Activated T-cell treated with anti-CD3 and anti-CD28 coated beads, Interleukin-2, amount 50 U/mL, for 4 hours (primary cell): ENCODE data around the gene MMP27. TPM values are rescaled to one million over a fixed set of nuclear protein-coding genes. Genes with fewer than 3 reads are reported as not detected.

ENCODE experiments used
- ATAC-seq, 2 donors: fragments of 200-7000 bp; cut with Tn5 transposase; one replicate each; pipeline ENCODE4 v1.10.0; 2021
- DNase-seq: peaks from one replicate; pipeline ENCODE4 v3.0.0-alpha.2; 2020
- H3K27me3 Mint-ChIP-seq: one replicate; pipeline ENCODE4 v1.8.0; 2021; ENCODE audit warnings: low read depth, mixed read lengths
- H3K36me3 Mint-ChIP-seq: one replicate; pipeline ENCODE4 v1.8.0; 2022; ENCODE audit warnings: mixed read lengths; ENCODE audit not compliant: insufficient read depth
- H3K4me1 Mint-ChIP-seq: one replicate; pipeline ENCODE4 v1.8.0; 2021; ENCODE audit warnings: low read depth, mixed read lengths
- H3K4me3 Mint-ChIP-seq: one replicate; pipeline ENCODE4 v1.8.0; 2021; ENCODE audit warnings: mild to moderate bottlenecking, moderate library complexity, mixed read lengths
- H3K9me3 Mint-ChIP-seq: one replicate; pipeline ENCODE4 v1.8.0; 2021; ENCODE audit warnings: mixed read lengths
- total RNA-seq, 3 donors: library from RNA; stranded (reverse); gene quantifications; one replicate each; pipeline ENCODE4 v1.2.1, GENCODE V29; 2021

MMP27 gene
- total RNA-seq, 3 donors from 2014 or later, result not detected

- ATAC-seq, result no peak
- Mint-ChIP-seq H3K9me3 (no peaks in the 10 kb centered on the region), H3K4me1 (no peaks in the 10 kb centered on the region), H3K36me3 (no peaks in the 10 kb centered on the region), H3K4me3 (no peak overlapping the region), H3K27me3 (peaks cover 17% of the 10 kb centered on the region)
- DNase-seq, result no peak
Observed at GRCh38 chr11:102717280-102717679, 11.7 kb upstream of the MMP27 start.

GRCh38 chr11:102716527-102716926, 11.0 kb upstream of the MMP27 start:
- Mint-ChIP-seq H3K4me1 (no peaks in the 10 kb centered on the region), H3K27me3 (peaks cover 20% of the 10 kb centered on the region), H3K9me3 (no peaks in the 10 kb centered on the region), H3K36me3 (no peaks in the 10 kb centered on the region), H3K4me3 (no peak overlapping the region)
- DNase-seq (no peak), ATAC-seq (no peak)

GRCh38 chr11:102712137-102712536, 6.6 kb upstream of the MMP27 start:
- Mint-ChIP-seq H3K9me3 (no peaks in the 10 kb centered on the region), H3K4me1 (no peaks in the 10 kb centered on the region), H3K36me3 (no peaks in the 10 kb centered on the region), H3K27me3 (peaks cover 14% of the 10 kb centered on the region), H3K4me3 (no peak overlapping the region)
- DNase-seq (no peak), ATAC-seq (no peak)

GRCh38 chr11:102709201-102709945, 3.8 kb upstream of the MMP27 start:
- H3K9me3 Mint-ChIP-seq, result no peaks in the 10 kb centered on the region
- ATAC-seq (no peak), DNase-seq (no peak)
- H3K4me1 Mint-ChIP-seq, result no peaks in the 10 kb centered on the region
- H3K4me3 Mint-ChIP-seq, result no peak overlapping the region
- H3K36me3 Mint-ChIP-seq, result no peaks in the 10 kb centered on the region
- H3K27me3 Mint-ChIP-seq, result peaks cover 12% of the 10 kb centered on the region

DNA sequence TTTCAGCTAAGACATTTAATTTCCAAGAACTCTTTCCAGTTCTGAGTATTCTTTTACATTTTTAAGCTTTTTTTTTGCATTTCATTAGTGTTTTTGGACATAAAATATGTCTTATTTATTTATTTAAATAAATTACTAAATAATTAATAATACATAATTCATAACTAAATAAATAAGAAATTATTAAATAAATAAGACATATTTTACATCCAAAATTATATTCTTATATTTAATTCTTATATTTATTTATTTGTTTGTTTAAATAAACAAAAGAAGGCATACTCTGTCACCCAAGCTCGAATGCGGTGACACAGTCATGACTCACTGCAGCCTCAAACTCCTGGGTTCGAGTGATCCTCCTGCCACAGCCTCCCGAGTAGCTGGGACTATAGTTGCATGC, 3.1 kb upstream of the MMP27 start:
- Mint-ChIP-seq H3K4me1 (no peaks in the 10 kb centered on the region), H3K27me3 (peaks cover 12% of the 10 kb centered on the region), H3K9me3 (no peaks in the 10 kb centered on the region), H3K36me3 (no peaks in the 10 kb centered on the region), H3K4me3 (no peak overlapping the region)
- no peak for DNase-seq
- no peak for ATAC-seq

- H3K36me3 Mint-ChIP-seq, result no peaks in the 10 kb centered on the region
- H3K4me1 Mint-ChIP-seq, result no peaks in the 10 kb centered on the region
- ATAC-seq, result no peak
- H3K9me3 Mint-ChIP-seq, result no peaks in the 10 kb centered on the region
- DNase-seq, result no peak
- H3K4me3 Mint-ChIP-seq, result no peak overlapping the region
- H3K27me3 Mint-ChIP-seq, result peaks cover 2% of the 10 kb centered on the region
Observed at GRCh38 chr11:102704841-102705240, 728 bp downstream of the MMP27 start.

- no peaks in the 10 kb centered on the region for H3K4me1 Mint-ChIP-seq
- peaks cover 2% of the 10 kb centered on the region for H3K27me3 Mint-ChIP-seq
- H3K4me3 Mint-ChIP-seq, result no peak overlapping the region
- no peaks in the 10 kb centered on the region for H3K9me3 Mint-ChIP-seq
- ATAC-seq (no peak), DNase-seq (no peak)
- no peaks in the 10 kb centered on the region for H3K36me3 Mint-ChIP-seq
Observed at GRCh38 chr11:102703826-102704493, 1.6 kb downstream of the MMP27 start.

DNA sequence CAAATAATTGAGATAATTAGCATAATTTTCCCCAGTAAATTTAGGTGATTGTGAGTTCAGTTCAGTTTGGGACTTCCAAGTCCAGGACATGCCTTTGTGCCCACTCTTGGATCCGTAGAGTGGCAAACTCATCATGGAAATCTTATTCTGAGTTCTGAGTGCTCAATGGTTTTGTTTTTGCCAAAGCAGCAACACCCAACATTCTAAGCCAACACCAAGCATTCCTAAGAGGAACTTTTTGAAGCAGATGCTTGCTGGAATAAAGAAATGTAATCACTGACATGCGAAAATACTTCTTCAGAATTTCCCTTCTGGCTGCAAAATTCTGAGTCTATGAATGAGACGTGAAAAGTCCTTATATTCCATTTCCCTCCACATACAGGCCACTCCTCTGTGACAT, 10.4 kb downstream of the MMP27 start:
- Mint-ChIP-seq H3K9me3 (no peaks in the 10 kb centered on the region), H3K27me3 (peaks cover 10% of the 10 kb centered on the region), H3K4me1 (no peaks in the 10 kb centered on the region), H3K4me3 (no peak overlapping the region), H3K36me3 (no peaks in the 10 kb centered on the region)
- ATAC-seq (no peak), DNase-seq (no peak)

DNA sequence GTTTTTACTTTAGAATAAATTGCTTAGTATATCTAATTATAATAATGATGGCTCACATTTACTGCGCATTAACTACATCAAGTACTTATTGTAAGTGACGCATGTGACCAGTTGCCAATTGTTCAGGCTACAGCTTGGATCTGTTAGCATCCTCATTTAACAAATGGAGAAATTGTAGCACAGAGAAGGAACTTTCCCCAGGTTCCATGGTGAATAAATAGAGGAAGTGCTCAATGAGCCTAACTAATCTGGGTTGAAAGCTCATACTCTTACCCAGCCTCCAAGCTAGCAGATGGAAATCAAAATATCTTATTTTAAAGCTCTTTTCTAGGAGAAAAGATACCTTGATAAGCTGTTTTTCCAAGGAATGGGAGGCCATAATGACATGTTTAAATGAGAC, 19.8 kb downstream of the MMP27 start:
- Mint-ChIP-seq H3K27me3 (peaks cover 14% of the 10 kb centered on the region), H3K9me3 (no peaks in the 10 kb centered on the region), H3K36me3 (no peaks in the 10 kb centered on the region), H3K4me1 (no peaks in the 10 kb centered on the region), H3K4me3 (no peak overlapping the region)
- ATAC-seq, result no peak
- DNase-seq, result no peak

- Mint-ChIP-seq H3K9me3 (no peaks in the 10 kb centered on the region), H3K36me3 (no peaks in the 10 kb centered on the region)
- ATAC-seq, result no peak
Observed at GRCh38 chr11:102685338-102685737, 20.2 kb downstream of the MMP27 start.

GRCh38 chr11:102683277-102683676, 22.3 kb downstream of the MMP27 start:
- Mint-ChIP-seq H3K4me1 (no peaks in the 10 kb centered on the region), H3K27me3 (peaks cover 17% of the 10 kb centered on the region), H3K9me3 (no peaks in the 10 kb centered on the region), H3K36me3 (no peaks in the 10 kb centered on the region), H3K4me3 (no peak overlapping the region)
- no peak for DNase-seq
- ATAC-seq, result no peak

More at GRCh38 chr11:102685338-102685737, 20.2 kb downstream of the MMP27 start:
- Mint-ChIP-seq H3K27me3 (peaks cover 12% of the 10 kb centered on the region), H3K4me1 (no peaks in the 10 kb centered on the region), H3K4me3 (no peak overlapping the region)
- DNase-seq, result no peak

- DNase-seq (no peak), ATAC-seq (no peak)
- Mint-ChIP-seq H3K4me1 (no peaks in the 10 kb centered on the region), H3K36me3 (no peaks in the 10 kb centered on the region), H3K9me3 (no peaks in the 10 kb centered on the region), H3K27me3 (peaks cover 14% of the 10 kb centered on the region), H3K4me3 (no peak overlapping the region)
Observed at GRCh38 chr11:102680945-102681344, 24.6 kb downstream of the MMP27 start.

GRCh38 chr11:102678022-102678421, 27.5 kb downstream of the MMP27 start:
- Mint-ChIP-seq H3K9me3 (no peaks in the 10 kb centered on the region), H3K36me3 (no peaks in the 10 kb centered on the region), H3K4me3 (no peak overlapping the region), H3K4me1 (no peaks in the 10 kb centered on the region), H3K27me3 (peaks cover 10% of the 10 kb centered on the region)
- no peak for DNase-seq
- no peak for ATAC-seq

GRCh38 chr11:102676084-102676483, 29.5 kb downstream of the MMP27 start:
- no peak overlapping the region for H3K4me3 Mint-ChIP-seq

GRCh38 chr11:102669664-102670063, 35.9 kb downstream of the MMP27 start:
- Mint-ChIP-seq H3K36me3 (no peaks in the 10 kb centered on the region), H3K4me3 (no peak overlapping the region), H3K9me3 (no peaks in the 10 kb centered on the region), H3K27me3 (peaks cover 3% of the 10 kb centered on the region), H3K4me1 (no peaks in the 10 kb centered on the region)
- no peak for ATAC-seq
- DNase-seq, result no peak

More at GRCh38 chr11:102676084-102676483, 29.5 kb downstream of the MMP27 start:
- no peaks in the 10 kb centered on the region for H3K4me1 Mint-ChIP-seq
- DNase-seq (no peak), ATAC-seq (no peak)
- H3K36me3 Mint-ChIP-seq, result no peaks in the 10 kb centered on the region
- no peaks in the 10 kb centered on the region for H3K9me3 Mint-ChIP-seq
- peaks cover 7% of the 10 kb centered on the region for H3K27me3 Mint-ChIP-seq
